Measurements from ENCODE around the gene INO80. TPM values are rescaled to one million over a fixed set of nuclear protein-coding genes. Genes with fewer than 3 reads are reported as not detected.

The INO80 gene
- total RNA-seq, 4 donors from 2014 or later, result 15.2 to 24.8 (median 22.3) TPM

DNA sequence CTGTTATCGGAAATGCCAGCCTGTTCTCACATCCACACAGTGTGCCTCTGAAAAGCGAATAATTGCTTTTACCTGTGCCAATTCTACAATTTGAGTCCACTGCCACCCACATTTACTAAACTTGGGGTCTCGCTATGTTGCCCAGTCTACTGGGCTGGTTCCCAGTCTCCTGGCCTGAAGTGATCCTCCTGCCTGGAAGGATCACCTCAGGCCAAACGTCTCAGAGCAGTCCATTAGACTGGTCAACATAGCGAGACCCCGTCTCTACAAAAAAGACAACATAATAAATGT is 827 bp upstream of the INO80 start:
- peaks cover 0 to 9% (median 0%) of the 10 kb centered on the region in 3 donors for H3K36me3 ChIP-seq
- DNase-seq, result no peak
- intact Hi-C loops (cut with DNase I), result no loop called here
- 74 to 78% methylated on average over 5 to 6 of the region's 6 CpGs for WGBS, 2 donors
- H3K9me3 ChIP-seq, result no peaks in the 10 kb centered on the region
- peak overlapping the region; percentile 74 to 95 (median 81) for H3K4me3 ChIP-seq
- TF ChIP-seq CTCF (IDR thresholded peaks at IDR 0.05), result no peak
- TF ChIP-seq POLR2A (IDR thresholded peaks at IDR 0.05), result no peak
- H3K27me3 ChIP-seq, result no peaks in the 10 kb centered on the region
- H3K27ac ChIP-seq, result peak overlapping the region; percentile 97 to 99 (median 98)
- H3K4me1 ChIP-seq, result peaks cover 9 to 30% (median 11%) of the 10 kb centered on the region in 3 donors

- H3K36me3 ChIP-seq, result peaks cover 0 to 14% (median 0%) of the 10 kb centered on the region in 3 donors
- no peaks in the 10 kb centered on the region for H3K27me3 ChIP-seq
- no peak for TF ChIP-seq CTCF (IDR thresholded peaks at IDR 0.05)
- no peak for TF ChIP-seq POLR2A (IDR thresholded peaks at IDR 0.05)
- intact Hi-C loops (cut with DNase I), result no loop called here
- H3K4me3 ChIP-seq, result peak overlapping the region; percentile 74 to 95 (median 81)
- peak overlapping the region; percentile 97 to 99 (median 98) for H3K27ac ChIP-seq
- no peaks in the 10 kb centered on the region for H3K9me3 ChIP-seq
- 0% methylated on average over 4 of the region's 46 CpGs; no CpG with 5 or more reads in 1 of the 2 donors for WGBS, 2 donors
- DNase-seq, result peak; percentile 19
- H3K4me1 ChIP-seq, result peaks cover 9 to 37% (median 11%) of the 10 kb centered on the region in 3 donors
Measured at GRCh38 chr15:41115652-41116115, 396 bp downstream of the INO80 start.

- Histone ChIP-seq H3K4me3 (peak overlapping the region; percentile 74 to 95 (median 81)), H3K27me3 (no peaks in the 10 kb centered on the region), H3K27ac (peak overlapping the region; percentile 97 to 99 (median 98)), H3K9me3 (no peaks in the 10 kb centered on the region), H3K36me3 (peaks cover 0 to 18% (median 0%) of the 10 kb centered on the region in 3 donors), H3K4me1 (peaks cover 9 to 38% (median 11%) of the 10 kb centered on the region in 3 donors)
- WGBS, 2 donors, result 0% methylated on average over 9 of the region's 10 CpGs
- intact Hi-C loops (cut with DNase I), result no loop called here
- DNase-seq, result no peak
- TF ChIP-seq POLR2A (IDR thresholded peaks at IDR 0.05) (no peak), CTCF (IDR thresholded peaks at IDR 0.05) (peak in 1 of 6 experiments; percentile 6)
Measured at GRCh38 chr15:41115161-41115651, 874 bp downstream of the INO80 start.

- WGBS, 2 donors, result 85 to 87% methylated on average over 4 to 5 of the region's 5 CpGs
- no peaks in the 10 kb centered on the region for H3K27me3 ChIP-seq
- H3K9me3 ChIP-seq, result no peaks in the 10 kb centered on the region
- no peak for DNase-seq
- no peak overlapping the region for H3K4me3 ChIP-seq
- no peak for TF ChIP-seq CTCF (IDR thresholded peaks at IDR 0.05)
- TF ChIP-seq POLR2A (IDR thresholded peaks at IDR 0.05), result no peak
- H3K4me1 ChIP-seq, result peaks cover 0 to 12% (median 0%) of the 10 kb centered on the region in 3 donors
- H3K36me3 ChIP-seq, result peaks cover 0 to 54% (median 0%) of the 10 kb centered on the region in 3 donors
- no peak overlapping the region for H3K27ac ChIP-seq
- intact Hi-C loops (cut with DNase I), result no loop called here
Measured at GRCh38 chr15:41106947-41107346, 9.1 kb downstream of the INO80 start.

DNA sequence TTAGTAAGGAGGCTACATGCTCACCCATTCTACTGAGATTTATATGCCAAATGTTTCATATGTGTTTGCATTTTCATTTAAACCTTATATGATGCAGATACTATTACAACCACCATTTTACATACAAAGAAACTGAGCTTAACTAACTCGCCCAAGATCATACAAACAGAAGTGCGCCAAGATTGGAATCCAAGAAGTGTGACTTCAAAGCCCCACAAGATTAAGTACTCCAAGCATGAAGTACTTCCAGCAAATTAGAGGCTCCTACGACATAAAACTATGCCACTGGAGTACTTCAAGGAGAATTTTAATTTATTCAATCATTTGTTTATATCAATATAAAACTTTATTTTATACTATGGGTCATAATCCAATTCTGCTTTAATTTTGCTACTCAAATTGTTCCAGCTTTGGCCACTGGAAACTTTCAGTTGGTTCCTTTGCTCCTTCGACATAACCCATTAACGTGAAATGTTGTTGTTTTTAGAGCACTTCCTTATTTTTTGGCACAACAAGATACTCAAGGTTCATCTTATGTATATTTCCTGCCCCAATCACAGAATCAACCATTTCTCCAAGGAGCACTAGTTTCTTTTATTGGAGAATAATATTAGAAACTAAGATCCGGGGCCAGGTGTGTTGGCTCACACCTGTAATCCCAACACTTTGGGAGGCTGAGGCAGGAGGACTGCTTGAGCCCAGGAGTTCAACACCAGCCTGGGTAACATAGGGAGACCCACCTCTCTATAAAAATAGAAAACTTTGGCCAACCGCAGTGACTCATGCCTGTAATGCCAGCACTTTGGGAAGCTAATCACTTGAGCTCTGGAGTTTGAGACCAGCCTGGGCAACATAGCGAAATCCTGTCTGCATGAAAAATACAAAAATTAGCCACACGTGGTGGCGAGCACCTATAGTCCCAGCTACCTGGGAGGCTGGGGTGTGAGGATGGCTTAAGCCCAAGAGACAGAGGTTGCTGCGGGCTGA is 10.4 kb downstream of the INO80 start:
- Histone ChIP-seq H3K36me3 (peaks cover 0 to 49% (median 0%) of the 10 kb centered on the region in 3 donors), H3K4me1 (peaks cover 0 to 5% (median 0%) of the 10 kb centered on the region in 3 donors), H3K9me3 (no peaks in the 10 kb centered on the region), H3K27ac (no peak overlapping the region), H3K4me3 (no peak overlapping the region), H3K27me3 (no peaks in the 10 kb centered on the region)
- no peak for TF ChIP-seq CTCF (IDR thresholded peaks at IDR 0.05)
- no peak for TF ChIP-seq POLR2A (IDR thresholded peaks at IDR 0.05)
- no peak for DNase-seq
- intact Hi-C loops (cut with DNase I), result no loop called here
- WGBS, 2 donors, result 89 to 93% methylated on average over 10 to 11 of the region's 11 CpGs
